Activated T-cell treated with anti-CD3 and anti-CD28 coated beads, Interleukin-2, amount 50 U/mL, for 24 hours (primary cell): Measurements from ENCODE around the gene SNX7.

Experiments
- DNase-seq: peaks from one replicate; pipeline ENCODE4 v3.0.0-alpha.2; 2020
- H3K27ac Mint-ChIP-seq: 2 replicates; pipeline ENCODE4 v1.8.0; 2020; ENCODE audit warnings: mild to moderate bottlenecking, mixed read lengths
- H3K27me3 Mint-ChIP-seq: 2 replicates; pipeline ENCODE4 v1.8.0; 2020; ENCODE audit warnings: mixed read lengths
- H3K36me3 Mint-ChIP-seq: 2 replicates; pipeline ENCODE4 v1.8.0; 2020; ENCODE audit warnings: low read depth, mixed read lengths
- H3K4me1 Mint-ChIP-seq: 2 replicates; pipeline ENCODE4 v1.8.0; 2020; ENCODE audit warnings: low read depth, mixed read lengths
- H3K4me3 Mint-ChIP-seq: 2 replicates; pipeline ENCODE4 v1.8.0; 2020; ENCODE audit warnings: mild to moderate bottlenecking, moderate library complexity, mixed read lengths
- H3K9me3 Mint-ChIP-seq: 2 replicates; pipeline ENCODE4 v1.8.0; 2020; ENCODE audit warnings: mixed read lengths

Gene SNX7

GRCh38 chr1:98675282-98675681, 13.8 kb downstream of the SNX7 start:
- DNase-seq: no peak
- Mint-ChIP-seq H3K36me3 (no peaks in the 10 kb centered on the region), H3K27me3 (peaks cover 6% of the 10 kb centered on the region), H3K9me3 (no peaks in the 10 kb centered on the region), H3K4me1 (no peaks in the 10 kb centered on the region), H3K27ac (no peak overlapping the region), H3K4me3 (no peak overlapping the region)

- H3K36me3 Mint-ChIP-seq: no peaks in the 10 kb centered on the region
- no peak for DNase-seq
- no peaks in the 10 kb centered on the region for H3K9me3 Mint-ChIP-seq
- H3K4me1 Mint-ChIP-seq: no peaks in the 10 kb centered on the region
- H3K27ac Mint-ChIP-seq: no peak overlapping the region
- peaks cover 3% of the 10 kb centered on the region for H3K27me3 Mint-ChIP-seq
- no peak overlapping the region for H3K4me3 Mint-ChIP-seq
These were observed 15.8 kb downstream of the SNX7 start for GRCh38 chr1:98677288-98677687.

- H3K36me3 Mint-ChIP-seq: no peaks in the 10 kb centered on the region
- no peaks in the 10 kb centered on the region for H3K4me1 Mint-ChIP-seq
- DNase-seq: no peak
- no peaks in the 10 kb centered on the region for H3K27me3 Mint-ChIP-seq
- no peaks in the 10 kb centered on the region for H3K9me3 Mint-ChIP-seq
- no peak overlapping the region for H3K4me3 Mint-ChIP-seq
- no peak overlapping the region for H3K27ac Mint-ChIP-seq
These were observed 20.3 kb downstream of the SNX7 start for GRCh38 chr1:98681812-98682211.

GRCh38 chr1:98688110-98688739, 26.7 kb downstream of the SNX7 start:
- Mint-ChIP-seq H3K27ac (no peak overlapping the region), H3K9me3 (no peaks in the 10 kb centered on the region), H3K36me3 (no peaks in the 10 kb centered on the region), H3K27me3 (no peaks in the 10 kb centered on the region), H3K4me3 (no peak overlapping the region), H3K4me1 (no peaks in the 10 kb centered on the region)
- DNase-seq: no peak

GRCh38 chr1:98690576-98690975, 29.1 kb downstream of the SNX7 start:
- no peaks in the 10 kb centered on the region for H3K4me1 Mint-ChIP-seq

GRCh38 chr1:98692482-98692881, 31.0 kb downstream of the SNX7 start:
- Mint-ChIP-seq H3K36me3 (no peaks in the 10 kb centered on the region), H3K4me3 (no peak overlapping the region), H3K4me1 (no peaks in the 10 kb centered on the region), H3K27ac (no peak overlapping the region), H3K9me3 (no peaks in the 10 kb centered on the region), H3K27me3 (no peaks in the 10 kb centered on the region)
- no peak for DNase-seq

More at GRCh38 chr1:98690576-98690975, 29.1 kb downstream of the SNX7 start:
- no peaks in the 10 kb centered on the region for H3K27me3 Mint-ChIP-seq
- no peaks in the 10 kb centered on the region for H3K9me3 Mint-ChIP-seq
- no peak overlapping the region for H3K27ac Mint-ChIP-seq
- H3K36me3 Mint-ChIP-seq: no peaks in the 10 kb centered on the region
- no peak overlapping the region for H3K4me3 Mint-ChIP-seq
- no peak for DNase-seq

- no peaks in the 10 kb centered on the region for H3K4me1 Mint-ChIP-seq
- DNase-seq: no peak
- H3K9me3 Mint-ChIP-seq: no peaks in the 10 kb centered on the region
- H3K36me3 Mint-ChIP-seq: no peaks in the 10 kb centered on the region
- no peak overlapping the region for H3K4me3 Mint-ChIP-seq
- no peaks in the 10 kb centered on the region for H3K27me3 Mint-ChIP-seq
- no peak overlapping the region for H3K27ac Mint-ChIP-seq
These were observed 31.9 kb downstream of the SNX7 start for GRCh38 chr1:98693385-98693784.

GRCh38 chr1:98696077-98696476, 34.6 kb downstream of the SNX7 start:
- DNase-seq: no peak
- Mint-ChIP-seq H3K4me1 (no peaks in the 10 kb centered on the region), H3K4me3 (no peak overlapping the region), H3K9me3 (no peaks in the 10 kb centered on the region), H3K27me3 (peaks cover 4% of the 10 kb centered on the region), H3K27ac (no peak overlapping the region), H3K36me3 (no peaks in the 10 kb centered on the region)

- Mint-ChIP-seq H3K27ac (no peak overlapping the region), H3K9me3 (no peaks in the 10 kb centered on the region), H3K4me1 (no peaks in the 10 kb centered on the region), H3K36me3 (no peaks in the 10 kb centered on the region), H3K4me3 (no peak overlapping the region), H3K27me3 (peaks cover 4% of the 10 kb centered on the region)
- no peak for DNase-seq
These were observed 36.3 kb downstream of the SNX7 start for GRCh38 chr1:98697781-98698180.

- Mint-ChIP-seq H3K4me3 (no peak overlapping the region), H3K4me1 (no peaks in the 10 kb centered on the region), H3K27me3 (peaks cover 7% of the 10 kb centered on the region), H3K9me3 (no peaks in the 10 kb centered on the region), H3K27ac (no peak overlapping the region), H3K36me3 (no peaks in the 10 kb centered on the region)
- DNase-seq: no peak
These were observed 37.1 kb downstream of the SNX7 start for GRCh38 chr1:98698625-98699024.

- no peak overlapping the region for H3K27ac Mint-ChIP-seq
- no peak for DNase-seq
- H3K4me1 Mint-ChIP-seq: no peaks in the 10 kb centered on the region
- H3K4me3 Mint-ChIP-seq: no peak overlapping the region
- peaks cover 10% of the 10 kb centered on the region for H3K27me3 Mint-ChIP-seq
- H3K9me3 Mint-ChIP-seq: no peaks in the 10 kb centered on the region
- H3K36me3 Mint-ChIP-seq: no peaks in the 10 kb centered on the region
These were observed 38.7 kb downstream of the SNX7 start for GRCh38 chr1:98700228-98700627.

GRCh38 chr1:98702976-98703375, 41.5 kb downstream of the SNX7 start:
- H3K36me3 Mint-ChIP-seq: no peaks in the 10 kb centered on the region
- DNase-seq: no peak

GRCh38 chr1:98704474-98704873, 43.0 kb downstream of the SNX7 start:
- H3K9me3 Mint-ChIP-seq: no peaks in the 10 kb centered on the region
- H3K4me3 Mint-ChIP-seq: no peak overlapping the region
- DNase-seq: no peak
- H3K4me1 Mint-ChIP-seq: no peaks in the 10 kb centered on the region
- no peaks in the 10 kb centered on the region for H3K36me3 Mint-ChIP-seq
- no peak overlapping the region for H3K27ac Mint-ChIP-seq
- H3K27me3 Mint-ChIP-seq: peaks cover 10% of the 10 kb centered on the region

More at GRCh38 chr1:98702976-98703375, 41.5 kb downstream of the SNX7 start:
- Mint-ChIP-seq H3K27me3 (peaks cover 10% of the 10 kb centered on the region), H3K4me3 (no peak overlapping the region), H3K27ac (no peak overlapping the region), H3K9me3 (no peaks in the 10 kb centered on the region), H3K4me1 (no peaks in the 10 kb centered on the region)

GRCh38 chr1:98704971-98705370, 43.5 kb downstream of the SNX7 start:
- Mint-ChIP-seq H3K4me1 (no peaks in the 10 kb centered on the region), H3K27me3 (peaks cover 10% of the 10 kb centered on the region), H3K9me3 (no peaks in the 10 kb centered on the region), H3K27ac (no peak overlapping the region), H3K36me3 (no peaks in the 10 kb centered on the region), H3K4me3 (no peak overlapping the region)
- no peak for DNase-seq

GRCh38 chr1:98705591-98705990, 44.1 kb downstream of the SNX7 start:
- H3K27me3 Mint-ChIP-seq: peaks cover 7% of the 10 kb centered on the region
- no peak for DNase-seq
- H3K27ac Mint-ChIP-seq: no peak overlapping the region
- H3K4me1 Mint-ChIP-seq: no peaks in the 10 kb centered on the region
- no peaks in the 10 kb centered on the region for H3K36me3 Mint-ChIP-seq
- H3K4me3 Mint-ChIP-seq: no peak overlapping the region
- H3K9me3 Mint-ChIP-seq: no peaks in the 10 kb centered on the region
